GM15510 (cell line): ENCODE results near the gene MED1.

Experiments
- POLR2A ChIP-seq: IDR thresholded peaks from 3 replicates; pipeline ENCODE4 v1.6.1; 2011; ENCODE audit warnings: borderline replicate concordance; ENCODE audit not compliant: insufficient read length; ENCODE audit errors: extremely low read depth

Gene MED1

GRCh38 chr17:39450847-39451581 is at the start of gene MED1:
TSS of gene MED1 (minus strand) at chr17:39451263. CDS start at chr17:39451062, 201 bp downstream.
- peak; percentile 79 for TF ChIP-seq POLR2A

DNA sequence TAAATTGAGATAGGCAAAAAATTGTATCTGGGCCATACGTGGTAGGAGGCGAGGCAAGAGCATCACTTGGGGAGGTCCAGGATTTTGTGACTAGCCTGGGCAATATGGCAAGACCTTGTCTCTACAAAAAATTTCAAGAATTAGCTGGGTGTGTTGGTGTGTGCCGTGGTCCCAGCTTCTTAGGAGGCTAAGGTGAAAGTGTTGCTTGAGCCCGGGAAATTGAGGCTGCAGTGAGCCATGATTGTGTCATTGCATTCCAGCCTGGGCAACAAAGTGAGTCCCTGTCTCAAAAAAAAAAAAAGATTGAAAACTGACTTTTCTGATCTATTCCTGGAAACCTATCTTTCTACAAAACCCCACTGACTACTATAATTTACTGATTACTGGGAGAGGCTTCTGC is 36.9 kb upstream of the MED1 start:
- no peak for TF ChIP-seq POLR2A

GRCh38 chr17:39486242-39486641 is 35.2 kb upstream of the MED1 start:
- TF ChIP-seq POLR2A: no peak

DNA sequence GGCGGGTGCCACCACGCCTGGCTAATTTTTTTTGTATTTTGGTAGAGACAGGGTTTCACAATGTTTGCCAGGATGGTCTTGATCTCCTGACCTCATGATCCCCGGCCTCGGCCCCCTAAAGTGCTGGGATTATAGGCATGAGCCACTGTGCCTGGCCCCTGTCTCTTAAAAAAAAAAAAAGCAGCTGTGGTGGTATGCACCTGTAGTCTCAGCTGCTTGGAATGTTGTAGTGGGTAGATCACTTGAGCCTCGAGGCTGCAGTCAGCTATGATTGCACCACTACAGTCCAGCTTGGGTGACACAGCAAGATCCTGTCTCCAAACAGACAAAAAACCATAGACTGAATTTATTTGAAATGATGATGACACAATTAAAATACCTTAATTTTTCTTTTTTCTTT is 34.5 kb upstream of the MED1 start:
- TF ChIP-seq POLR2A: no peak

DNA sequence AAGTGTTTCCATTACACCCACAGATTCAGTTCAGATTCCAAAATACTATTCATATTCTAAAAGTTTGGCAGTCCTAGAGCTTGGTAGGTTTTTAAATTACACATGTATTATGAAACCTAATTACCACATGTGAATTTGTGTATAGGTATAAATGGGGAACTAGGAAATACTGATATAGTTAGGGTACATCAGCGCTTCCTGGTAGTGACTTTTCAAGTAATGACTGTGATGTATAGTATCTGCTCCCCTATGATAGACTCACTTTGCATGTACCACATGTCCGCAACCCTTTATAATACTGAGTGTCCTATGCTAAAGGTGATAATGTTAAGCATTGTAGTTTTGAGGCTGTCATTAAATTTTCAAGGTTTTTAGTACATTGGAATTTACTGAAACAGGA is 33.1 kb upstream of the MED1 start:
- no peak for TF ChIP-seq POLR2A

GRCh38 chr17:39483506-39483905 is 32.4 kb upstream of the MED1 start:
- TF ChIP-seq POLR2A: no peak

GRCh38 chr17:39473310-39473709 is 22.2 kb upstream of the MED1 start:
- no peak for TF ChIP-seq POLR2A

GRCh38 chr17:39462631-39463375 is 11.7 kb upstream of the MED1 start:
- TF ChIP-seq POLR2A: no peak

- TF ChIP-seq POLR2A: no peak
These were observed 11.0 kb upstream of the MED1 start for GRCh38 chr17:39461926-39462569.

DNA sequence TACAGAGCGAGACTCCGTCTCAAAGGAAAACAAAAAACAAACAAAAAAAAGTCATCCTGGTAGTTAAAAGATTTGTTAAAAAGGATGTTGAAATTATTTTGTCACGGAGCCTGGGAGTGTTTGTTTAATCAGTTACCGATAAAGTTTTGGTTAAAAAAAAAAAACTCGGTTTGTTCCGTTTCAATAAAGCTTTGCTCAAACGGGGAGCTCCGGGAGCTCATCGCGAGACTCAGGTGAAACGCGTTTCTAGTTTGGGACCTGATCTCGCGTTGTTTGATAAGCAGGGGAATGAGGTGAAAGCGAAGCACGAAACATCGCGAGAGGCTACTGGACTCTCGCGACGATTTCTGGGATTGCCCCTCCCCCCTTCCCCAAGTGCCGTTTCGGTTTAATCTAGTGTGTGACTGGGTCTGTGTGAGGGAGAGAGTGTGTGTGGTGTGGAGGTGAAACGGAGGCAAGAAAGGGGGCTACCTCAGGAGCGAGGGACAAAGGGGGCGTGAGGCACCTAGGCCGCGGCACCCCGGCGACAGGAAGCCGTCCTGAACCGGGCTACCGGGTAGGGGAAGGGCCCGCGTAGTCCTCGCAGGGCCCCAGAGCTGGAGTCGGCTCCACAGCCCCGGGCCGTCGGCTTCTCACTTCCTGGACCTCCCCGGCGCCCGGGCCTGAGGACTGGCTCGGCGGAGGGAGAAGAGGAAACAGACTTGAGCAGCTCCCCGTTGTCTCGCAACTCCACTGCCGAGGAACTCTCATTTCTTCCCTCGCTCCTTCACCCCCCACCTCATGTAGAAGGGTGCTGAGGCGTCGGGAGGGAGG is 10.3 kb upstream of the MED1 start, which contains the start of gene CDK12:
CDK12 (plus strand) TSS at position 374 of the 813 bp plus-strand sequence. CDS start 586 bp downstream, outside the sequence.
- peak; percentile 93 for TF ChIP-seq POLR2A

DNA sequence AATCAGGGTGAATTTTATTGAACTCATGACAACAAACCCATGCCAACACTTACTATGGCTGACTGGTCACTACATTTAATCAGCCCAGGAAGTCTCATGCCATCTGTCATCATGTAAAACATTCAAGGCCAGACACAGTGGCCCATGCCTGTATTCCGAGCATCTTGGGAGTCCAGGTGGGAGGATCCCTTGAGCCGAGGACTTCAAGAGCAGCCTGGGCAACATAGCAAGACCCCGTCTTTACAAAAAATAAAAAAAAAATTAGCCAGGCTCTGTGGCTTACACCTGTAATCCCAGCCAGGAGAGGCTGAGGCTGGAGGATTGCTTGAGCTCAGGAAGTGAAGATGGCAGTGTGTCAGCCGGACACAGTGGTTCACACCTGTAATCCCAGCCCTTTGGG is 4.9 kb upstream of the MED1 start:
- no peak for TF ChIP-seq POLR2A

DNA sequence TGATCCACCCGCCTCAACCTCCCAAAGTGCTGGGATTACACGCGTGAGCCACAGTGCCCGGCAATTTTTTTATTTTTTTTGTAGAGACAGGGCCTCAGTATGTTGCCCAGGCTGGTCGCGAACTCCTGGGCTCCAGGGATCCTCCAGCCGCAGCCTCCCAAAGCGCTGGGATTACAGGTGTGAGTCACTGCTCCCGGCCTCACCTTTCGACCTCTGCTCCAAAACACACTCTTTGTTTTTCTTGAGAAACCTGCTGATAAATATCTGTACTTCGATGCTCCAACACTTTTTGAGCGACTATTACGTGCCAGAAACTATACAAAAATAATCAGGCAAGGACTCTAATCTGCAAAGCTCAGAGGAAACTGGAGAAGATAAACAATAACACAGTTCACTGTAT is 1.0 kb downstream of the MED1 start:
- TF ChIP-seq POLR2A: no peak

- TF ChIP-seq POLR2A: no peak
These were observed 3.5 kb downstream of the MED1 start for GRCh38 chr17:39447561-39447960.

DNA sequence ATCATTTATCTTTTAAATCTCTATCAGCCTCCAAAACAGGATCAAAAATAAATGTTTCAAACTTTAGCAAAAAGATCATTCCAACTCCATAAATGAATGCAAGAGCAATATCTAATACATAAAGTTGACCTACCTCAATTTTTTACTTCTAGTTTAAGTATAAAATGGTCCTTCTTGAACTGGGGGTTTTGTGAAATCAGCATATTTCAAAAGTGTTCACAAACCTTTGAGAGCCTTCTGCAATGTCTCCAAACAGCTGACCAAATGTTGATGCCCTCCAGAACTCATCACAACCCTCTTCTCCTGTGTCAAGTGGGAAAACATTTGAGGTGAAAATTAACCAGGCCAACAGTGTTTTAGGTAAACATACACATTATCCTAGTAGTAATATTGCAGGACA is 7.7 kb downstream of the MED1 start:
- no peak for TF ChIP-seq POLR2A

GRCh38 chr17:39429600-39429999 is 21.5 kb downstream of the MED1 start:
- TF ChIP-seq POLR2A: no peak

DNA sequence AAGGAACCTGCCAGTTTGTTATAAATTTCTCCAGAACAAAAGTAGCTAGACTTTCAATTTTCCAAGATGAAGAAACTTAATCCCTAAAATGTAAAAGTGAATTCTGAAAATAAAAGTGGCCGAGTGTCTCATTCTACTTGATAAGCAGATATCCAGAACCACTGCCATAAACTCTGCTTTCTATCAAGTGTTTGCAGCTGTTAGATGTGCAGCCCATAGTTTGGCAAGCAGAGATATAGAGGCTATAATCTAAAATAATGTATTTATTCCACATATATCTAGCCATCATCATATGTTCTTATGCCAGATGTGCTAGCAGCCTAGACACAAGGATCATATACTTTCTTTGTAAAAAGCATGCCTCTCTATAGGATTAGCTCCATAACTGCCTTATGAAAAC is 34.9 kb downstream of the MED1 start:
- TF ChIP-seq POLR2A: no peak

GRCh38 chr17:39410279-39410678 is 40.8 kb downstream of the MED1 start:
- no peak for TF ChIP-seq POLR2A
